Brain microvascular endothelial cell (primary cell): ENCODE measurements around the gene ALPG.
A peak's percentile ranks its signal among the peaks of the same experiment; 100 is the strongest.
"Not testable (repeated sequence)": the region's sequence is repeated elsewhere in the genome, so short reads cannot be mapped to it uniquely, and the experiment has no call there.

Experiments used
- DNase-seq: peaks from one replicate; pipeline ENCODE4 v3.0.0-alpha.2; 2020
- H3K27ac ChIP-seq: fragments of 250-450 bp; sonication (Bioruptor Pico); 2 replicates; pipeline ENCODE4 v1.5.1; 2020; ENCODE audit warnings: mild to moderate bottlenecking, moderate library complexity
- H3K27me3 ChIP-seq: fragments of 250-450 bp; sonication (Bioruptor Pico); replicated peaks from 2 replicates; pipeline ENCODE4 v1.5.1; 2020; ENCODE audit warnings: mild to moderate bottlenecking
- H3K36me3 ChIP-seq: fragments of 250-450 bp; sonication (Bioruptor Pico); replicated peaks from 2 replicates; pipeline ENCODE4 v1.5.1; 2020; ENCODE audit warnings: mild to moderate bottlenecking
- H3K4me3 ChIP-seq: 2 replicates; pipeline ENCODE4 v1.5.1; 2011; ENCODE audit warnings: low read depth, mild to moderate bottlenecking, control low read depth, low read length, moderate library complexity
- in situ Hi-C: cut with HindIII; loops from 2 replicates; pipeline ENCODE4 v1.10.0; 2017; ENCODE audit warnings: low sequenced_read_pairs, low pct_ligation_motif_present
- TF ChIP-seq, protein P1 (sequence below): IDR thresholded peaks from 2 replicates; pipeline ENCODE4 v1.5.1; 2011; ENCODE audit warnings: low read depth, mild to moderate bottlenecking, moderate library complexity, low read length, control low read depth, inconsistent platforms; ENCODE audit errors: missing control alignments

Gene ALPG

DNA sequence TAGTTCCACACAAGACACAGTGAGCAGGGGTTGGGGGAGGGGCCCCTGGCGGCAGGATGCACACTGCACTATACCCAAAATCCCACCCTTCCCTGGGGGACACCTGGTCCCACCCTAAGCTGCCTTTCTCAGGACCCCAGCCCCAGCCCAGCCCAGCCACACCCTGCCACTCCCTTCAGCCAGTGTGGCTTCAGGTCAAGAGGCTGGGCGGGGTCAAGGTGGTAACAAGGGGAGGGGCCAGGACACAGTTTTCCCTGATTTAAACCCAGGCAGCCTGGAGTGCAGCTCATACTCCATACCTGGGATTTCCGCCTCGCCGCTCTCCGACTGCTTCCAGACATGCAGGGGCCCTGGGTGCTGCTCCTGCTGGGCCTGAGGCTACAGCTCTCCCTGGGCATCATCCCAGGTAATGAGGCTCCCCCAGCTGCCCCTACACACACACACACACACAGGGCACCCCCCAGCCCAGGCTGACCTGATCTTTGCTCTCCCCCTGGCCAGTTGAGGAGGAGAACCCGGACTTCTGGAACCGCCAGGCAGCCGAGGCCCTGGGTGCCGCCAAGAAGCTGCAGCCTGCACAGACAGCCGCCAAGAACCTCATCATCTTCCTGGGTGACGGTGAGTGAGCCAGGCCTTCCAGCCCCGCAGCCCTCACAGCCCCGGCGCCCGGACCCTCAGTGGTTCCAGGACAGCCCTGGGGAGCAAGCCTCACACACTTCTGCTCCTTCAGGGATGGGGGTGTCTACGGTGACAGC lies at the start of gene ALPG:
Gene ALPG (plus strand): TSS at position 289 of the 755 bp plus-strand sequence. CDS start 51 bp downstream, at position 340.
- DNase-seq: no peak
- TF ChIP-seq, protein P1, sequence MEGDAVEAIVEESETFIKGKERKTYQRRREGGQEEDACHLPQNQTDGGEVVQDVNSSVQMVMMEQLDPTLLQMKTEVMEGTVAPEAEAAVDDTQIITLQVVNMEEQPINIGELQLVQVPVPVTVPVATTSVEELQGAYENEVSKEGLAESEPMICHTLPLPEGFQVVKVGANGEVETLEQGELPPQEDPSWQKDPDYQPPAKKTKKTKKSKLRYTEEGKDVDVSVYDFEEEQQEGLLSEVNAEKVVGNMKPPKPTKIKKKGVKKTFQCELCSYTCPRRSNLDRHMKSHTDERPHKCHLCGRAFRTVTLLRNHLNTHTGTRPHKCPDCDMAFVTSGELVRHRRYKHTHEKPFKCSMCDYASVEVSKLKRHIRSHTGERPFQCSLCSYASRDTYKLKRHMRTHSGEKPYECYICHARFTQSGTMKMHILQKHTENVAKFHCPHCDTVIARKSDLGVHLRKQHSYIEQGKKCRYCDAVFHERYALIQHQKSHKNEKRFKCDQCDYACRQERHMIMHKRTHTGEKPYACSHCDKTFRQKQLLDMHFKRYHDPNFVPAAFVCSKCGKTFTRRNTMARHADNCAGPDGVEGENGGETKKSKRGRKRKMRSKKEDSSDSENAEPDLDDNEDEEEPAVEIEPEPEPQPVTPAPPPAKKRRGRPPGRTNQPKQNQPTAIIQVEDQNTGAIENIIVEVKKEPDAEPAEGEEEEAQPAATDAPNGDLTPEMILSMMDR: no peak
- H3K27me3 ChIP-seq: peaks cover 2% of the 10 kb centered on the region
- H3K27ac ChIP-seq: no peak within 1 kb of the TSS
- H3K4me3 ChIP-seq: no peak within 1 kb of the TSS
- H3K36me3 ChIP-seq: no peaks in the 10 kb centered on the region
- in situ Hi-C loops: no loop called here

DNA sequence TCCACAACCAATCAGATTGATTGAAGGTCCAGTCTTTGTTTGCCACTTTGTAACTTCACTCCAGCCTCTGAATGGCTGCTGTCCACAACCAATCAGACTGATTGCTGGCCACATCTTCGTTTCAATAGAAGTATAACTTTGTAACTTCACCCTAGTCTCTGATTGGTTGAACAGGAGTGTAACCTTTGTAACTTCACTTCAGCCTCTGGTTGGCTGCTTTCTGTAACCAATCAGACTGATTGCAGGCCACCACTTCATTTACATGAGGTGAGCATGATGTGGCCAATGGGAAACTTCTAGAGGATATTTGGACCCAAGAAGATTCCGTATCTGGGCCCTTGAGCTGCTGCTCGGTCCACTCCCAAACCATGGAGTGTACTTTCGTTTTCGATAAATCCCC lies 45.0 kb upstream of the ALPG start:
- Histone ChIP-seq H3K36me3 (no peaks in the 10 kb centered on the region), H3K27me3 (peaks cover 2% of the 10 kb centered on the region), H3K4me3 (no peak overlapping the region), H3K27ac (no peak overlapping the region)
- TF ChIP-seq, protein P1: no peak
- no peak for DNase-seq
- in situ Hi-C loops: no loop called here

DNA sequence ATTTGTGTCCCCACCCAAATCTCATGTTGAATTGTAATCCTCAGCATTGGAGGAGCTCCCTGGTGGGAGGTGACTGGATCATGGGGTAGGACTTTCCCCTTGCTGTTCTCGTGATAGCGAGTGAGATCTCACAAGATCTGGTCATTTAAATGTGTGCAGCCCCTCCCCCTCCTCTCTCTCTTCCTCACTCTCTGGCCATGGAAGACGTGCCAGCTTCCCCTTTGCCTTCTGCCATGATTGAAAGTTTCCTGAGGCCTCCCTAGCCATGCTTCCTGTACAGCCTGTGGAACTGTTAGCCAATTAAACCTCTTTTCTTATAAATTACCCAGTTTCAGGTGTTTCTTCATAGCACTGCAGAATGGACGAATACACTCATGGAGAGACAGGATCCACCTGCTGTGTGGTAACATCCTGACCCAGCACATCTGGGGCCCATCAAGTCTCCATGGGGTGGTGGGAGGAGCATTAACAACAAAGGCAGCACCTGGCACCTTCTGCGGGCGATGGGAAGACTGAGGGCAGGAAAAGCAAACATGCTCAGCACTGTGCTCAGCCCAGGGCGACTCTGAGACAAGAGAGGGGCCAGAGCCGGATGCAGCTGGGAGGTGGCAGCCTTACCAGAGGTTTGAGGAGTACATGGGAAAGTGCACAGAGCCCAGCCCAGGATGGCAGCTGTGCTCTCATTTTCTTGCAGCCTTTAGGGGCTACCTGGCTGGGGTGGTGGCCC lies 44.3 kb upstream of the ALPG start:
- H3K36me3 ChIP-seq: no peaks in the 10 kb centered on the region
- in situ Hi-C loops: no loop called here
- H3K27me3 ChIP-seq: no peaks in the 10 kb centered on the region
- no peak overlapping the region for H3K4me3 ChIP-seq
- H3K27ac ChIP-seq: no peak overlapping the region
- TF ChIP-seq, protein P1: no peak
- no peak for DNase-seq

GRCh38 chr2:232363064-232363783 lies 43.4 kb upstream of the ALPG start:
- H3K4me3 ChIP-seq, DNase-seq, H3K27me3 ChIP-seq, H3K36me3 ChIP-seq, H3K27ac ChIP-seq, in situ Hi-C loops: not testable (repeated sequence)
- TF ChIP-seq, protein P1: peak; percentile 1

GRCh38 chr2:232363784-232364615 lies 42.6 kb upstream of the ALPG start:
- DNase-seq: no peak
- Histone ChIP-seq H3K27ac (no peak overlapping the region), H3K27me3 (no peaks in the 10 kb centered on the region), H3K36me3 (no peaks in the 10 kb centered on the region), H3K4me3 (no peak overlapping the region)
- TF ChIP-seq, protein P1: no peak
- in situ Hi-C loops: no loop called here

- H3K36me3 ChIP-seq, H3K4me3 ChIP-seq, H3K27ac ChIP-seq, DNase-seq, H3K27me3 ChIP-seq, in situ Hi-C loops: not testable (repeated sequence)
These were observed 41.6 kb upstream of the ALPG start for GRCh38 chr2:232364806-232365594.
